Measurements from ENCODE around the gene ABAT.

ABAT gene

DNA sequence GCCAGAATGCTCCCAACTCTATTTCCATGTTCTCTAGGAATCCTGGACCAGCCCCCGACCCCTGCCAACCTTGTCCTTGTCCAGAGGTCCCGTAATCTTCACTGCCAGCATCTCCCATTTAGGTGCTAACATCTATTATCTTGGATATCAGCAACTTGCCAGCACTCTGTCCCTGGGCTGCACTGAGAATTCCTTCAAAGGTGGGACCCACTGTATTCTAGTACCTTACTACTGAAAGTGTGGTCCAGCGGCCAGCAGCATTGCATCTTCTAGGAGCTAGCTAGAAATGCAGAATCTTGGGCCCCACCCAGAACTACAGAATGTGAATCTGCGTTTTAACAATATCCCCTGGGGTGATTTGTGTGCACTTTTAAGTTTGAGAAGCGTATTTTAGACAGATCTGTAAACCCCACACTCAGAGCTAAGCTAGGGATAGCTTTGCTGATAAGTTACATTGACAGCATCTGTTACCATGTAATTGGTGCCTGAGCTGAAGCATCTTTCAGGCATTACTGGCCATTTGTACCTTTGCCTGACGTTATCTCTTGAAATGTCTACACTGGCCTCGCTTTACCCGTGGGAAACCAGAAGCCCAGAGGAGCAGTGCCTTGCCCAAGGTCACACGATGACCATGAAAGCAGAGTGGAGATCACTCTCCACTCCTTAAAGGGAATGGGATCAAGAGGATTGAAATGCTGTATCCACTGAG is 8.3 kb downstream of the ABAT start:
- H3K4me3 ChIP-seq (ENCODE audit: low read depth, low read length), result no peak overlapping the region
- TF ChIP-seq, protein P1, sequence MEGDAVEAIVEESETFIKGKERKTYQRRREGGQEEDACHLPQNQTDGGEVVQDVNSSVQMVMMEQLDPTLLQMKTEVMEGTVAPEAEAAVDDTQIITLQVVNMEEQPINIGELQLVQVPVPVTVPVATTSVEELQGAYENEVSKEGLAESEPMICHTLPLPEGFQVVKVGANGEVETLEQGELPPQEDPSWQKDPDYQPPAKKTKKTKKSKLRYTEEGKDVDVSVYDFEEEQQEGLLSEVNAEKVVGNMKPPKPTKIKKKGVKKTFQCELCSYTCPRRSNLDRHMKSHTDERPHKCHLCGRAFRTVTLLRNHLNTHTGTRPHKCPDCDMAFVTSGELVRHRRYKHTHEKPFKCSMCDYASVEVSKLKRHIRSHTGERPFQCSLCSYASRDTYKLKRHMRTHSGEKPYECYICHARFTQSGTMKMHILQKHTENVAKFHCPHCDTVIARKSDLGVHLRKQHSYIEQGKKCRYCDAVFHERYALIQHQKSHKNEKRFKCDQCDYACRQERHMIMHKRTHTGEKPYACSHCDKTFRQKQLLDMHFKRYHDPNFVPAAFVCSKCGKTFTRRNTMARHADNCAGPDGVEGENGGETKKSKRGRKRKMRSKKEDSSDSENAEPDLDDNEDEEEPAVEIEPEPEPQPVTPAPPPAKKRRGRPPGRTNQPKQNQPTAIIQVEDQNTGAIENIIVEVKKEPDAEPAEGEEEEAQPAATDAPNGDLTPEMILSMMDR (IDR thresholded peaks at IDR 0.05; ENCODE audit: borderline replicate concordance, insufficient read depth, low read depth, low read length), result no peak

DNA sequence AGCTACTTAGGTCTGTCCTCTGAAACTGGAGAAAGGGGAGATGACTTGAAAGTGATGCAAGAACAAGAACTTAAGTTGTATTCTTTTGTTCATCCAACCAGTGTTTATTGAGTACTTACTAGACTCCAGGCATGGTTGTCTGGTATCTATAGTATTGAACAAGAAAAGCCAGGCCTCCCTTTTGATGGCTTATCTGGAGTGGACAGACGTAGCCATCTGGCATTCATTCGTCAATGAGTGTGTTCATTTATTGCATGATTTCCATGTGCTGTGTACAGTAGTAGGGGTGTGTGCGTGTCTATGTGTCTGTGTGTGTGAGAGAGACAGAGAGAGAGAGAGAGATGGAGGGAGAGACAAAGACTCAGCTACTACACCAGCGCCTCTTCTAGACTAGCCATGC is 9.2 kb downstream of the ABAT start:
- H3K4me3 ChIP-seq (ENCODE audit: low read depth, low read length), result no peak overlapping the region
- TF ChIP-seq, protein P1 (IDR thresholded peaks at IDR 0.05; ENCODE audit: borderline replicate concordance, insufficient read depth, low read depth, low read length), result no peak

DNA sequence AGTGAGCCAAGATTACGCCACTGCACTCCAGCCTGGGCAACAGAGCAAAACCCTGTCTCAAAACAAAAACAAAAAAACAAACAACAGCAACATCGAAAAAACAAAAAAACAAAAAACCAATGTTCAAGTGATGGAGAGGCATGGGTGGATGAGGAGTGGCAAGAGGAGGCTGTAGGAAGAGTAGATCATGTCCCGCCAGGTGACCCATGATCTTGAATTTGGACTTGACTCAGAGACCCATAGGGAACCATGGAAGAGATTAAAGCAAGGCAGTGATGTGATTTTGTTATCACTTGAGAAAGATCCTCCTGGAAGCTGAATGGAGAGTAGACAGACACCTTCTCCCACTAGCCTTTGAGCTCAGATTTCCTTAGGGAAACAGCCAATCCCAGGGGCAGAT is 11.2 kb downstream of the ABAT start:
- H3K4me3 ChIP-seq (ENCODE audit: low read depth, low read length), result no peak overlapping the region
- TF ChIP-seq, protein P1 (IDR thresholded peaks at IDR 0.05; ENCODE audit: borderline replicate concordance, insufficient read depth, low read depth, low read length), result no peak

DNA sequence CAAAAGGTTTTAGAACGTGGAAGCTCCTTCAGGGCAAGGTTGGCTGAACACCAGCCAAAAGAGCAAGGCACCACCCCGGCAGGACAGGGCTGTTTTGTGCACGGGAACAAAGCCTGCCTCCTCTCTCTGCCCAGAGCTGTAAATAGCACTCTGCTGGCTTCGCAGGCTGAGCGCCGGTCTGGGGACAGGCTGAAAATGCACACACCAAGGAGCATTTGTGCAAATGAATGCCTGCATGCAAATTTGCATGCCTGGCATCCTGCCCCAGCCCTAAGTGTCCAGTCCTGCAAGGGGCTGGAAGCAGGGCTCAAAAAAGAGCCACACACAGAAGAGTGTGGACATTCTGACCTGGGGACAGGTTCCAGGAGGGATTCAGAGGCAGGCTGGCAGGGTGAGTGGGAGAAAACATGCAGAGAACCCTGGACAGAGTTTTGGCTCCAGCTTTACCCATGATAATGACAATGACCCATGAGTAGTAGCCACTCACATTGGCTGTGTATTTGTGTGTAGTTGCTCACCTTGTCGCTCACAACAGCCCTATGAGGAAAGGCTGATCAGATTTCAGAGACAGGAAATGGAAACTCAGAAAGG is 11.7 kb downstream of the ABAT start:
- no peak overlapping the region for H3K4me3 ChIP-seq (ENCODE audit: low read depth, low read length)
- TF ChIP-seq, protein P1 (IDR thresholded peaks at IDR 0.05; ENCODE audit: borderline replicate concordance, insufficient read depth, low read depth, low read length), result no peak

DNA sequence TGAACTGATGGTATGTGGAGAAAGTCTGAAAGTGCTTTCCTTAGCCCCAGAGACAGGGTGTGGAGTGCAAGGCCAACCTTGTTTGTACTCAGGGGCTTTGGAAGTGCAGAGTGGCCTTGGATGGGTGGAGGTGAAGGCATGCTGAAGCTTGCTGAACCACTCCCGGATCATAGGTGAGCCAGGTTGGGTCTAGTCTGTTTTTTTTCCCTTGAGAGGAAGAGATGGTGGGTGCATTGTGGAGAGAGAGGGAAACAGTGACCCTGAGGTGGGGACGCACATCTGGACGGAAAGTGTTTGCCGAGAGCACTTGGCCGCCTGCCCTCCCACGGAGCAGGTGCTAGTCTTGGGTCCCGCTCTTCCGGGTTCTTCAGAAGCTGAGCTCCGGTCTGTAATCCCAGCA is 12.5 kb downstream of the ABAT start:
- TF ChIP-seq, protein P1 (IDR thresholded peaks at IDR 0.05; ENCODE audit: borderline replicate concordance, insufficient read depth, low read depth, low read length), result no peak

DNA sequence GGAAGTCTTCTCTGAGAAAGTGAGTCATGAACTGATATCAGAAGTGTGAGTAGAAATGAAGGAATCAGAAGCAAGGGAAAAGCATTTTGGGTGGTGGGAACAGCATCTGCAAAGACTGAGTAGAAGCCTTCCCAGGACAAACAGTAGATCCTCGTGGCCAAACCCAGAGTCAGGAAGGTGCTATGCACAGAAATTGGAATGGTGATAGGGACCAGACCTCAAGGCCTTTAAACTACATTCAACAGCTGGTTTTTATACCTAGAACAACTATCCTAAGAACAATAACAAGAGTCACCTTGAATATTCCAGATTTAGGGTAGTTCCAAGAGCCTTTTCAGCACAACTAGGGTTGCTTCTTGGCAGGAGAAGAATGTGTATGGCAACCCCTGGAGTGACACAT is 15.3 kb downstream of the ABAT start:
- H3K4me3 ChIP-seq (ENCODE audit: low read depth, low read length), result no peak overlapping the region
- TF ChIP-seq, protein P1 (IDR thresholded peaks at IDR 0.05; ENCODE audit: borderline replicate concordance, insufficient read depth, low read depth, low read length), result no peak

More for the DNA sequence above, 12.5 kb downstream of the ABAT start:
- H3K4me3 ChIP-seq (ENCODE audit: low read depth, low read length), result no peak overlapping the region

DNA sequence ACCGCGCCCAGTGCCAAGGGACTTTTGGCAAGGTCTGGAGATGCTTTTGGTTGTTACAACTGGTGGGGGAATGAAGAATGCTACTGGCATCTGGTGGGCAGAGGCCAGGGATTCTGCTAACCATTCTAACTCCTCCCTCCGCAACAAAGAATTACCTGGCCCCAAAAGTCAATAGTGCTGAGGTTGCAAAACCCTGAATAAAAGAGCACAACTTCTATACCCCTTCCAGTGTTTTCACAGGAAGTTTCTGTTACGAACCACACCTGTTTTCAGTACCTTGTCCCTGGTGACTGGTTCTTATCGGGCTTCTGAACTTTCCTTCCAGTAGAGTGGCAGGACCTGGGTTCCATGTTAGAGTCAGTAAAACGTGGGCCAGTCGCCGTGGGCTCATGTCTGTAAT is 17.3 kb downstream of the ABAT start:
- H3K4me3 ChIP-seq (ENCODE audit: low read depth, low read length), result no peak overlapping the region
- TF ChIP-seq, protein P1 (IDR thresholded peaks at IDR 0.05; ENCODE audit: borderline replicate concordance, insufficient read depth, low read depth, low read length), result no peak

Measured in GM12875 (cell line).